ENCODE results near the gene SEZ6L2.

SEZ6L2 gene

GRCh38 chr16:29908719-29909220 lies 9.4 kb upstream of the SEZ6L2 start:
- no peak for DNase-seq (ENCODE audit: extremely low read depth, insufficient read length)
- Histone ChIP-seq H3K4me3 (replicated peaks; ENCODE audit: low read depth, low read length) (no peak overlapping the region), H3K27me3 (replicated peaks; ENCODE audit: control insufficient read depth, insufficient read depth, low read length) (no peaks in the 10 kb centered on the region), H3K36me3 (ENCODE audit: control insufficient read depth, insufficient read depth, low read length) (peaks cover 5% of the 10 kb centered on the region)
- TF ChIP-seq CTCF (IDR thresholded peaks at IDR 0.05; ENCODE audit: insufficient read depth, low read length, poor library complexity, severe bottlenecking) = no peak

- TF ChIP-seq CTCF (IDR thresholded peaks at IDR 0.05; ENCODE audit: insufficient read depth, low read length, poor library complexity, severe bottlenecking) = no peak
- Histone ChIP-seq H3K27me3 (replicated peaks; ENCODE audit: control insufficient read depth, insufficient read depth, low read length) (no peaks in the 10 kb centered on the region), H3K36me3 (ENCODE audit: control insufficient read depth, insufficient read depth, low read length) (peaks cover 5% of the 10 kb centered on the region), H3K4me3 (replicated peaks; ENCODE audit: low read depth, low read length) (no peak overlapping the region)
- no peak for DNase-seq (ENCODE audit: extremely low read depth, insufficient read length)
Observed at GRCh38 chr16:29907973-29908372, 8.6 kb upstream of the SEZ6L2 start.

- H3K27me3 ChIP-seq (replicated peaks; ENCODE audit: control insufficient read depth, insufficient read depth, low read length) = no peaks in the 10 kb centered on the region
- TF ChIP-seq CTCF (IDR thresholded peaks at IDR 0.05; ENCODE audit: insufficient read depth, low read length, poor library complexity, severe bottlenecking) = no peak
- no peak for DNase-seq (ENCODE audit: extremely low read depth, insufficient read length)
- no peak overlapping the region for H3K4me3 ChIP-seq (replicated peaks; ENCODE audit: low read depth, low read length)
- peaks cover 5% of the 10 kb centered on the region for H3K36me3 ChIP-seq (ENCODE audit: control insufficient read depth, insufficient read depth, low read length)
Observed at GRCh38 chr16:29906520-29907244, 7.3 kb upstream of the SEZ6L2 start.

- TF ChIP-seq CTCF (IDR thresholded peaks at IDR 0.05; ENCODE audit: insufficient read depth, low read length, poor library complexity, severe bottlenecking) = no peak
- no peak for DNase-seq (ENCODE audit: extremely low read depth, insufficient read length)
- Histone ChIP-seq H3K36me3 (ENCODE audit: control insufficient read depth, insufficient read depth, low read length) (peaks cover 5% of the 10 kb centered on the region), H3K4me3 (replicated peaks; ENCODE audit: low read depth, low read length) (no peak overlapping the region), H3K27me3 (replicated peaks; ENCODE audit: control insufficient read depth, insufficient read depth, low read length) (no peaks in the 10 kb centered on the region)
Observed at GRCh38 chr16:29905668-29906067, 6.3 kb upstream of the SEZ6L2 start.

GRCh38 chr16:29904947-29905346 lies 5.6 kb upstream of the SEZ6L2 start:
- no peak for TF ChIP-seq CTCF (IDR thresholded peaks at IDR 0.05; ENCODE audit: insufficient read depth, low read length, poor library complexity, severe bottlenecking)
- no peak for DNase-seq (ENCODE audit: extremely low read depth, insufficient read length)
- Histone ChIP-seq H3K36me3 (ENCODE audit: control insufficient read depth, insufficient read depth, low read length) (peaks cover 5% of the 10 kb centered on the region), H3K27me3 (replicated peaks; ENCODE audit: control insufficient read depth, insufficient read depth, low read length) (no peaks in the 10 kb centered on the region), H3K4me3 (replicated peaks; ENCODE audit: low read depth, low read length) (no peak overlapping the region)

Measured in GM06990 (cell line).